ENCODE data around the gene UBE2I. TPM values are rescaled to one million over a fixed set of nuclear protein-coding genes. Genes with fewer than 3 reads are reported as not detected.

Gene UBE2I
- total RNA-seq, 1 experiment from 2014 or later = 290 TPM

DNA sequence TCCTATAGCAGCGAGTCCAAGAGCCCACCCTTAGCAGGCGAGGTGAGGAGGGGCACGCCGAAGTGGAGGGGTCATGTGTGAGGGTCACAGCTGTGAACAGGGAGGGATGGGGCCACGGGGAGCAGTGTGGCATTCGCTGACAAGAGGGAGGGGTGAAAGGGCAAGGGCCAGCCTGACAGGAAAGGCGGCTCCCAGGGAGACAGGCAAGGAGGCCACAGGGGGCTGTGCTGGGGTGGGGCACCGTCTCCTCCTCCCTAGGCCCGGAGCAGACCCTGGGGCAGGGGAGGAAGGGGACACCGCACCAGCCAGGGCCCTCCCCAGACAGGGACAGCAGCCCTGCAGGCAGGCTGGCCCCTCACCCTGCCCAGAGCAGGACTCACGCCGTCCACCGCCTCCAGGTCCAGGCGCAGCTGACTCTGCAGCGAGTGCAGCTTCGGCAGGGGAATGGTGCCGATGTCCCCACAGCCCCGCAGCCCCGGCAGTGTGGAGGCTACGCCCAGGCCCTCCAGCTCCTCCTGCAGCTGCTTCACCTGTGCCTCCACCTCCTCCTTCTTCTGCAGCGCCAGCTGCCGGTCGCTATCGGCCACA, 57.4 kb downstream of the UBE2I start:
- Histone ChIP-seq H2BK12ac (ENCODE audit: insufficient read length, low read depth, low read length) (no peak overlapping the region), H3K4me2 (ENCODE audit: insufficient read depth, insufficient read length, low read length) (no peak overlapping the region), H3K4me1 (ENCODE audit: insufficient read depth, low read length) (no peaks in the 10 kb centered on the region), H4K20me1 (ENCODE audit: control insufficient read depth, insufficient read depth, insufficient read length) (no peaks in the 10 kb centered on the region), H2BK15ac (ENCODE audit: low read depth, low read length) (no peak overlapping the region), H3K9ac (ENCODE audit: extremely low read depth, insufficient read length, low read length) (no peak overlapping the region), H3T11ph (ENCODE audit: low read length) (no peak overlapping the region), H2BK120ac (ENCODE audit: low read depth, low read length, poor library complexity, severe bottlenecking) (no peak overlapping the region), H3K27ac (ENCODE audit: insufficient read length, low read depth, low read length) (no peak overlapping the region), H2BK5ac (ENCODE audit: insufficient read length, low read length) (no peak overlapping the region), H3K14ac (ENCODE audit: insufficient read depth, low read length) (no peak overlapping the region), H2AK5ac (ENCODE audit: insufficient read length, low read length) (no peak overlapping the region), H3K56ac (ENCODE audit: insufficient read length, low read depth, low read length) (no peak overlapping the region), H2AFZ (ENCODE audit: low read length) (no peak overlapping the region), H4K8ac (replicated peaks; ENCODE audit: insufficient read length, low read depth, low read length) (no peak overlapping the region), H3K4ac (ENCODE audit: low read depth, low read length) (no peak overlapping the region), H4K5ac (ENCODE audit: insufficient read length, low read depth, low read length) (no peak overlapping the region), H3K23ac (ENCODE audit: insufficient read length, low read depth, low read length) (no peak overlapping the region), H3K23me2 (ENCODE audit: insufficient read length, low read depth, low read length, poor library complexity, severe bottlenecking) (no peaks in the 10 kb centered on the region), H2BK20ac (ENCODE audit: low read depth, low read length, poor library complexity, severe bottlenecking) (no peak overlapping the region), H3K27me3 (ENCODE audit: insufficient read depth, low read length) (no peaks in the 10 kb centered on the region), H3K79me1 (ENCODE audit: insufficient read depth, low read depth, low read length, poor library complexity, severe bottlenecking) (no peaks in the 10 kb centered on the region), H4K91ac (ENCODE audit: insufficient read length, low read depth, low read length) (no peak overlapping the region), H3K79me2 (ENCODE audit: insufficient read depth, low read length) (0 out of 2 replicates have a peak, but pooled peaks cover 2% of the 10 kb centered on the region), H3K18ac (ENCODE audit: insufficient read length, low read depth, low read length) (no peak overlapping the region), H3K9me3 (ENCODE audit: control insufficient read depth, low read depth, low read length) (no peaks in the 10 kb centered on the region)
- Mint-ChIP-seq H3K36me3 (ENCODE audit: insufficient read depth in 1 of 3, low read depth in 3 of 3) (peaks cover 16 to 46% (median 39%) of the 10 kb centered on the region in 3 experiments; a peak in 6 of 7 replicates), H3K27ac (no peak overlapping the region), H3K4me3 (no peak overlapping the region), H3K9me3 (no peaks in the 10 kb centered on the region), H3K27me3 (ENCODE audit: low read depth) (no peaks in the 10 kb centered on the region), H3K4me1 (no peaks in the 10 kb centered on the region)
- no CpG with 5 or more reads among the region's 24 CpGs for WGBS (ENCODE audit: extremely low coverage, insufficient read length, low lambda C conversion rate)
- no peak for DNase-seq
- TF ChIP-seq, protein P1, sequence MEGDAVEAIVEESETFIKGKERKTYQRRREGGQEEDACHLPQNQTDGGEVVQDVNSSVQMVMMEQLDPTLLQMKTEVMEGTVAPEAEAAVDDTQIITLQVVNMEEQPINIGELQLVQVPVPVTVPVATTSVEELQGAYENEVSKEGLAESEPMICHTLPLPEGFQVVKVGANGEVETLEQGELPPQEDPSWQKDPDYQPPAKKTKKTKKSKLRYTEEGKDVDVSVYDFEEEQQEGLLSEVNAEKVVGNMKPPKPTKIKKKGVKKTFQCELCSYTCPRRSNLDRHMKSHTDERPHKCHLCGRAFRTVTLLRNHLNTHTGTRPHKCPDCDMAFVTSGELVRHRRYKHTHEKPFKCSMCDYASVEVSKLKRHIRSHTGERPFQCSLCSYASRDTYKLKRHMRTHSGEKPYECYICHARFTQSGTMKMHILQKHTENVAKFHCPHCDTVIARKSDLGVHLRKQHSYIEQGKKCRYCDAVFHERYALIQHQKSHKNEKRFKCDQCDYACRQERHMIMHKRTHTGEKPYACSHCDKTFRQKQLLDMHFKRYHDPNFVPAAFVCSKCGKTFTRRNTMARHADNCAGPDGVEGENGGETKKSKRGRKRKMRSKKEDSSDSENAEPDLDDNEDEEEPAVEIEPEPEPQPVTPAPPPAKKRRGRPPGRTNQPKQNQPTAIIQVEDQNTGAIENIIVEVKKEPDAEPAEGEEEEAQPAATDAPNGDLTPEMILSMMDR (conservative IDR thresholded peaks at IDR 0.05) = no peak

Data from H9 (cell line).